Measurements from ENCODE around the gene APOD. TPM values are rescaled to one million over a fixed set of nuclear protein-coding genes. Genes with fewer than 3 reads are reported as not detected.

The APOD gene
- total RNA-seq, 1 donor = not detected

DNA sequence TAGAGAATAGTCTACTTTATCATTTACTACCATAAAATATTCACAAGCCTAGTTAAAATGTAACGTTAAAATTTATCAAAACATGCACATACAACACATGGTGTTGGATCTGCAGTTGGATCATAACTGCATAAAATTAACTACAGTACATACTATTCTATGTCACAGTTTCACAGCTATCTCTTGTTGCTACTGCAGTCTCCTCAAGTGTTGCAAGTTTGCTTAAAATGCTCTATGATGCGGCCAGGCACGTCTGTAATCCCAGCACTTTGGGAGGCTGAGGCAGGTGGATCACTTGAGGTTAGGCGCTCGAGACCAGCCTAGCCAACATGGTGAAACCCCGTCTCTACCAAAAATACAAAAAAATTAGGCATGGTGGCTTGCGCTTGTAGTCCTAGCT lies 50.9 kb downstream of the APOD start:
- DNase-seq (ENCODE audit: low read depth in 2 of 3, low spot score in 2 of 3) = no peak

DNA sequence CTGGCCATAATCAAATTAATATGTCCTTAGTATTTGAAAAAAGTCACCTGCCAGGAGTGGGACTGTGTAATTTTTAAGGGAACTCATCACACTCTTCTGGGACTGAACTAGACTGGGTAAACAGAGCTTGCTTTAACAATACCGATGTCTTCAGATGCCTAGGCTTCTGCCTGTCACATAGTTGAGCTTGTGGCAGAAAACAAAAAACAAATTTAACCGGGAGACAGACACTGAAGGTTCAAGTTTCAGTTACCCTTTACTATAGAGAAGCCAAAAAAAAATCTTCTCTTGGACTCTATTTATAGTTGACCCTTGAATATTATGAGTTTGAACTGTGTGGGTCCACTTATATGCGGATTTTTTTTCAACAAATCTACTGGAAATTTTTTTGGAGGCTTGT lies 51.4 kb downstream of the APOD start:
- DNase-seq (ENCODE audit: low read depth in 2 of 3, low spot score in 2 of 3) = no peak

DNA sequence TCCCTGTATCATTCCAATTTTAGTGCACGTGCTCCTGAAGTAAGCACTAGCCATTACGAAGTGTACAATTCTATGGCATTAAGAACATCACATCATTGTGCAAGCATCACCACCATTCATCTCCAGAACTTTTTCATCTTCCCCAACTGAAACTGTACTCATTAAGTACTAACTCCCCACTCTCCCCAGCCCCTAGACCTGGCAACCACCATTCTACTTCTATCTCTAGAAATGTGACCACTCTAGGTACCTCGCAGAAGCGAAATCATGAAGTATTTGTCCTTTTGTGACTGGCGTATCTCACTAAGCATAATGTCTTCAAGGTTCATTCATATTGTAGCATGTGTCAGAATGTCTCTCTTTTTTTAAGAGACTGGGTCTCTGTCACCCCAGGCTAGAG lies 52.1 kb downstream of the APOD start:
- DNase-seq (ENCODE audit: low read depth in 2 of 3, low spot score in 2 of 3) = no peak

DNA sequence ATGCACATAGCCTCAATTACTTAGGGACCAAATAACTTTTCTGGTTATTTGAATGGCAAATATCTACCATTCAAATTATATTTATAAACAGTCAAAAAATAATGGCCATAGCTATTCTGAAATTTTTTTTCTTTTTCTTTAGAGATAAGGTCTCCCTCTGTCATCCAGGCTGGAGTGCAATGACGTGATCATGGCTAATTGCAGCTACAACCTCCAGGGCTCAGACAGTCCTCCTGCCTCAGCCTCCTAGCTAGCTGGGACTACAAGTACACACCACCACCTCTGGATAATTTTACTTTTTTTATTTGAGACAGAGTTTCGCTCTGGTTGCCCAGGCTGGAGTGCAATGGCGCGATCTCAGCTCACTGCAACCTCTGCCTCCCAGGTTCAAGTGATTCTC lies 57.2 kb downstream of the APOD start:
- no peak for DNase-seq (ENCODE audit: low read depth in 2 of 3, low spot score in 2 of 3)

DNA sequence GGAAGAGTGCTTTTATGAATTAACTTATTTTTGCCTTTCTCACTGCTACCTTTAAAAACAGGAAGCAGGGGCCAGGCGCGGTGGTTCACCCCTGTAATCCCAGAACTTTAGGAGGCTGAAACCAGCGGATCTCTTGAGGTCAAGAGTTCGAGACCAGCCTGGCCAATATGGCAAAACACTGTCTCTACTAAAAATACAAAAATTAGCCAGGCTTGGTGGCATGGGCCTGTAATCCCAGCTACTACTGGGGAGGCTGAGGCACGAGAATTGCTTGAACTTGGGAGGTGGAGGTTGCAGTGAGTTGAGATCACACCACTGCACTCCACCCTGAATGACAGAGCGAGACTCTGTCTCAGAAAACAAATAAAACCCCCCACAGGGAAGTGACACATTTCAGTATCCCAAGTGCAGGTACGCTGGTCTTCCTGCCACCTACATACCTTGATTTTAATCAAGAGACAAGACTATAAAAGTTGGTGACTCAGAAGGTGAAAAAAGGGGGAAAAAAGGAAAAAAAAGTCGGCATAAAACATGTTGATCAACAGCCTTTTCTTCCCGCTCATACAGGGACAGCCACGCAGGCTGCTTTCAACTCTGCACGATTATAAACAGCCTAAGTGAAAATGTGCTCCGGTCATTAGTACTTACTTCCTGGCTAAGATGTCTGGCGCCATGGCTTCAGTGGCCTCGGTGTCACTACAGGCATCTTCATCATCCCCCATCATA lies 59.4 kb downstream of the APOD start:
- no peak for DNase-seq (ENCODE audit: low read depth in 2 of 3, low spot score in 2 of 3)

DNA sequence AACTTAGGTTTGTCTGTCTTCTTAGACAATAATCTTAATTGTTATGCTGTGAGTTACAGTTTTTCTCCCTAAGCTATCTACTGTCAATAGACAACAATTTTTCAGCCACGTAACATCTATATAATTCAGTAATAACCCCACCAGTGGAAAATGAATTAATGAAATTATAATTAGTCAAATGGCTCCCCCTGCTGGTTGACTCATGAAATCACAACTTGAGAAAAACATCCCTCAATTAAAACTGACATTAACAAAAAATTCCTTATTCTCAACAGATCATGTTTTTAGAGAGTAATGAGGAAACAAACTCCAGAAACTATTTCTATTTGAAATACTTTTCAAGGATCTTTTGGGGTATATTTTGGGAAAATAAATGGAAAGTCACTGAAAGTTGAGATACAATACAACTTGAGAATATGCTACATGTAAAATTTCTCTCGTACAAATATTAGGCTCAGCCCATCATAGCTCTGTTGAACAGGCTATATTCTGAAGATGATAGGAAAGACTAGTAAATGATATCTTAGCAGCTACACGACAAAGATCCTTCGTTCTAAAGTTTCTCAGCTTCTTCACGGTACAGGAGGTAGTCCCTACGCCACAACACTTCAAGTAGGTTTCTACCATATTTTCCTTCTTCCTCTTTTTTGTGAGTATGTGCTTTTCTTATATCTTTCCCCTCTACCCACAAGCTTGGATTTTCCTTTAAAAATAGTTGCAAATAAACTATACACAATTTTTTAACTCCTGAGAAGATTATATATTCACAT lies 61.3 kb downstream of the APOD start:
- DNase-seq (ENCODE audit: low read depth in 2 of 3, low spot score in 2 of 3) = peak in 2 of 3 donors; percentile 32 to 77

Small RNA genes lying within 50 kb of the gene (small RNA-seq; reads per million reads assigned to genes)
- not detected for gene RN7SL73P
- gene RNU6ATAC24P = not detected

Other genes starting within 250 kb of the APOD start
- gene ACAP2, start 140.9 kb downstream of the APOD start, total RNA-seq = 34.7 TPM
- 50.9 TPM for gene PPP1R2, start 40.6 kb downstream of the APOD start, total RNA-seq
- gene MUC20, start 137.0 kb upstream of the APOD start, total RNA-seq = 4.6 TPM
- gene MUC4, start 228.0 kb upstream of the APOD start, total RNA-seq = under 0.01 TPM

Data from hematopoietic multipotent progenitor cell (in vitro differentiated cells).